Measurements from ENCODE around the gene IL24.
"Not testable (repeated sequence)": the region's sequence is repeated elsewhere in the genome, so short reads cannot be mapped to it uniquely, and the experiment has no call there.

IL24 gene, protein sequence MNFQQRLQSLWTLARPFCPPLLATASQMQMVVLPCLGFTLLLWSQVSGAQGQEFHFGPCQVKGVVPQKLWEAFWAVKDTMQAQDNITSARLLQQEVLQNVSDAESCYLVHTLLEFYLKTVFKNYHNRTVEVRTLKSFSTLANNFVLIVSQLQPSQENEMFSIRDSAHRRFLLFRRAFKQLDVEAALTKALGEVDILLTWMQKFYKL

DNA sequence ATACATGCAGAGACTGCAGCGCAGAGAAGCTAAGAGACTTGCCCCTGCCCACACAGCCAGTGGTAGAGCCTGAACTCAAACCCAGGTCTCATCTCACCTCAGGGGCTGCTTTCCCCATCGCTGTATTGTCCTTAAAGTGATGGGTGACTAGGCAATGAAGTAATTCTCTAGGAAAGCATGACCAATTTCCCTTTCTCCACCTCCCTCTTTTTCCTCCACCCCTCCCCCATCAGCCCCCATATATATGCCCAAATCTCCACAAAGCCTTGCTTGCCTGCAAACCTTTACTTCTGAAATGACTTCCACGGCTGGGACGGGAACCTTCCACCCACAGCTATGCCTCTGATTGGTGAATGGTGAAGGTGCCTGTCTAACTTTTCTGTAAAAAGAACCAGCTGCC is at the start of gene IL24:
Gene IL24, plus strand, starts transcription at position 269 of the 400 bp plus-strand sequence. CDS start 390 bp downstream, outside the sequence.
- no peak for DNase-seq

DNA sequence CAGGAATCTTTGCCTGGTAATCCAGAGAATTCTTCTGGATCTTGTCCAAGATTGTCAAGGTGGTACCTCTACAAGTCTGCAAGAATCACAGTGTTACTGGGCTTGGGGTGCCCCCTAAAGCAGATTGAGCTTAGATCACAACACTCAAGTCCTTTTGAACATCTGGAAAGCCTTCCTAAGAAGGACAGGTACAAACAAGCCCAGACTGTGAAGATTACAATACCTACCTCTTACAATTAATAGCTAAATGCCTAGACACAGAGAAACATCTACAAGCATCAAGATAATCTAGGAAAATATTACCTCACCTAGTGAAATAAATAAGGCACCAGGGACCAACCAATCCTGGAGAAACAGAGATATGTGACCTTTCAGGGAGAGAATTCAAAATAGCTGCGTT is 49.3 kb upstream of the IL24 start:
- DNase-seq, result no peak

DNA sequence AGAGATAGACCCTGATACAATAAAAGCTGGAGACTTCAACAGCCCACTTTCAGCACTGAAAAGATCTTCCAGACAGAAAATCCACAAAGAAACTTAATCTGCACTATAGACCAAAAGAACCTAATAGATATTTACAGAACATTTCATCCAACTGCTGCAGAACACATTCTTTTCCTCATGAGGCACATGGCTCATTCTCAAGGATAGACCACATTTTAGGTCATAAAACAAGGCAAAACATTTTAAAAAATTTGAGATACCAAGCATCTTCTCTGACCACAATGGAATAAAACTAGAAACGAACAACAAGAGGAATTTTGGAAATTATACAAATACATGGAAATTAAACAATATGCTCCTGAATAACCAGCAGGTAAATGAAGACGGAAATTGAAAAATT is 46.8 kb upstream of the IL24 start:
- no peak for DNase-seq

DNA sequence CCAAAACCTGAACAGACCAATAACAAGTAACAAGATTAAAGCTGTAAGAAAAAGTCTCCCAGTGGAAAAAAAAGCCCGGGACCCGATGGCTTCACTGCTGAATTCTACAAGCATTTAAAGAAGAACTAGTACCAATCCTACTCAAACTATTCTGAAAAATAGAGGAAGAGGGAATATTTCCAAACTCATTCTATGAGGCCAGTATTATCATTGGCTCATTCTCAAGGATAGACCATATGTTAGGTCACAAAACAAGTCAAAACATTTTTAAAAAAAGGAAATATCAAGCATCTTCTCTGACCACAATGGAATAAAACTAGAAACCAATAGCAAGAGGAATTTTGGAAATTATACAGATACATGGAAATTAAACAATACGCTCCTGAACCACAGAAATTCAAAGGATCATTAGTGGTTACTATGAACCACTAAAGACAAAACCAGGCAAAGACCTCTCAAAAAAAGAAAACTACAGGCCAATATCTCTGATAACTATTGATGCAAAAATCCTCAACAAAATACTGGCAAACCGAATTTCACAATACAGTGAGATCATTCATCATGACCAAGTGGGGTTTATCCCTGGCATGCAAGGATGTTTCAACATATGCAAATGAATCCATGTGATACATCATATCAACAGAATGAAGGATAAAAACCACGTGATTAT is 45.8 kb upstream of the IL24 start:
- no peak for DNase-seq

DNA sequence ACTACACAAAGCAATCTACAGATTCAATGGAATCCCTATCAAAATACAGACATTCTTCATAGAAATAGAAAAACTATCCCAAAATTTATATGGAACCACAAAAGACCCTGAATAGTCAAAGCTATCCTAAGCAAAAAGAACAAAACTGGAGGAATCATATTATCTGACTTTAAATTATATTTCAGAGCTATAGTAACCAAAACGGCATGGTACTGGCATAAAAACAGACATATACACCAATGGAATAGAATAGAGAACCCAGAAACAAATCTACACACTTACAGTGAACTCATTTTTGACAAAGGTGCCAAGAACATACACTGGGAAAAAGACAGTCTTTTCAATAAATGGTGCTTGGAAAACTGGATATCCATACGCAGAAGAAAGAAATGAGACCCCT is 44.6 kb upstream of the IL24 start:
- DNase-seq, result not testable (repeated sequence)

DNA sequence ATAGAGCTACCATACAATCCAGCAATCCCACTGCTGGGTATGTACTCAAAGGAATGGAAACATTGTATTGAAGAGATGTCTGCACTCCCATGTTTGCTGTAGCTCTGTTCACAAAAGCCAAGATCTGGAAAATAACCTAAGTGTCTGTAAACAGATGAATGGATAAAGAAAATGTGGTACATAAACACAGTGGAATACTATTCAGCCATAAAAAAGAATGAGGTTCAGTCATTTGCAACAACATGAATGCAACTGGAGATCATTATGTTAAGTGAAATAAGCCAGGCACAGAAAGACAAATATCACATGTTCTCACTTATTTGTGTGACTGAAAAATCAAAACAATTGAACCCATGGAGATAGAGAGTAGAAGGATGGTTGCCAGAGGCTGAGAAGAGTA is 43.5 kb upstream of the IL24 start:
- DNase-seq, result not testable (repeated sequence)

DNA sequence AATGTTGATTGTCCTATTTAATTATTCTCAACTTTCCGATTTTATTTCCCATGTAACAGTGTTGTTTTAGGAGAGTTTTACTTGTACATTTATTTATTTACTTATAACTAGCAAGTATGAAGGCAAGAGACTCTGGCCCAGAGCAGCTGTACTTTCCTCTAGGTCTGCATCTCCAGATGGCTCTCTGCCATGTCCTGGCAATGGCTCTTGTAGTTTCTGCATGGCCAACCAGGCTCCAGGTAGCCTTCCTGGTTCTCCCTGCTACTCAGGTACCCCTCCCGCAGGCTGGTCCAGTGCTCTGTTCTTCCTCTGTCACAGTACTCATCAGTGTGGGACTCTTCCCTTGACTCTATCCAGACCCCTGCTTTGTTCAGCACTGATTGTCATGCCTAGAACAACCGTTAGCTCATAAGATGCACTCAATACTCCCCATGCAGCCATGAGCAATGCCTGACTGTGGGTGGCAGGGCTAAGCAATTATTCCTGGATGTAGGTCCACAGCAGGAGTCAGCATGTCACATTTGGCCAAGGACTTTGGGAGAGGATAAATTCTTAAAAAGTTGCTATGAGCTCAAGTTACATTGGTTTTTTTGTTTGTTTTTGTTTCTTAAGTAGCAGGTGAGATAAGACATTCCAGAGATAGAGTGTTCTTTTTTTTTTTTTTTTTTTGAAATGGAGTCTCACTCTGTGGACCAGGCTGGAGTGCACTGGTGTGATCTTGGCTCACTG is 42.7 kb upstream of the IL24 start:
- no peak for DNase-seq

DNA sequence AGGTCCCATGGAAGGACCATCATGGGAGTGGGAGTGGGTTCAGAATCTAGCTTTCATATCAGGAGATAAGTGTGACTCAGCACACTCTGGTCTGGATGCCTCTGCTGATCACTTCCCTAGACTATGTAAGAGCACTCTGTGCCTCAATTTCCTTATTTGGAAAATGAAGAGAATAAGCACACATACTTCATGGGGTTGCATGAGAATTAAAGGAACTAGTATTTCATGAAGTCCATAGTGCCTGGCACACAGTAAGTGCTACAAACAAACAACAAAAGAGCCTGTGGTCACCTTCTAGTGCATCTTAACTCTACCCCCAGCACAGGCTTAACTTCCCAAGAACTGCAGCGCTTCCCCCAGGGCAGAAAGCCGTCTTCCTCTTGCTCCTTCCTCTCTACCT is 41.4 kb upstream of the IL24 start:
- DNase-seq, result no peak

DNA sequence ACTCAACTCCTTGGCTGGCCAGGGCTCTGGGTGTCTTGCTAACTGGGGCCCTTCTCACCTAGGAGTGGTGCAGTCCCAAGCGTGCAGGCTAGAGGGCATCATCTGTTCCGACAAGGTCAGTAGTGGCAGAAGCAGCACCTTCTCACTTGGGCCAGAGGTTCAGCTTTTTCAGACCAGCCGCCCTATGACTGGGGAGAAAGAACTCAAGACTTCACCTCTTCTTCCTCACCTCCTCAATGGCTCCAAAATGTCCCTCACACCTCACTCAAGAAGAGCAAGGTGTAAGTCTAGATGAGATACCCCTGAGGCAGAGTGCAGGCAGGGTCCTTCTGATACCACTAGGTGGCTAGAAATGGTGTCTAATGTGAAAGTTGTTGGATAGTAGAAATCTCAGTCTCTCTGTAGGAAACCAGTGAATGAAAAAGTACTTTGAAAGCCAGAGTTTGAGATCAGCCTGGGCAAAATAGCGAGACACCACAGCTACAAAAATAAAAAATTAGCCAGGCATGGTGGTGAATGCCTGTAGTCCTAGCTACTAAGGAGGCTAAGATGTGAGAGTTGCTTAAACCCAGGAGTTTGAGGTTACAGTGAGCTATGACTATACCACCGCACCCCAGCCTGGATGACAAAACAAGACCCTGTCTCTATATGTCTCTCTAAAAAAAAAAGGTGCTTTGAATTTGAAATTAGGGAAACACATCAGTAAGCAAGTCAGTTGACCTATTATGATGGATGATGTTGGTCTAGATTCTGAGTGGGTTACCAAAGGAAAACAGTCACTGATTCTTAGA is 40.4 kb upstream of the IL24 start:
- no peak for DNase-seq

DNA sequence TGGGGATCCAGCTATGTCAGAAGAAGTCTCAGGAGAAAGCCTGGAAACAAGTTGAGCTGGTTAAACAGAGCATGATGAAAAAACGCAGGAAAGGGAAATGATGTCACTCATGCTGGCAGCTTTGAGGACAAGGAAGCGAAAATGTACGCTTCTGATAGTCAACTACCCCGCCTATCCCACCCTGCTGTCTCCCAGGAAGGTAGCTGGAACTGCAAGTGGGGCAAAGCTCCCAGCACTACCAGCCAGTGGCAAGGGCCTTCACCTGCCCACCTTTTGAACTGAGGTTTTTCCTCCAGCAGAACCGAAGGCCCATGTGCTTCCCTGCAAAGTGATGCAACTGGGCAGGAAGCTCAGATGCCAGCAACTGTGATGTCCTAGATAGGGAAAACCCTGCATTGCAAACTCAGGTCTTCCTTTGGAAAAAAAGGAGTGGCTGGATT is 38.1 kb upstream of the IL24 start:
- DNase-seq, result no peak

DNA sequence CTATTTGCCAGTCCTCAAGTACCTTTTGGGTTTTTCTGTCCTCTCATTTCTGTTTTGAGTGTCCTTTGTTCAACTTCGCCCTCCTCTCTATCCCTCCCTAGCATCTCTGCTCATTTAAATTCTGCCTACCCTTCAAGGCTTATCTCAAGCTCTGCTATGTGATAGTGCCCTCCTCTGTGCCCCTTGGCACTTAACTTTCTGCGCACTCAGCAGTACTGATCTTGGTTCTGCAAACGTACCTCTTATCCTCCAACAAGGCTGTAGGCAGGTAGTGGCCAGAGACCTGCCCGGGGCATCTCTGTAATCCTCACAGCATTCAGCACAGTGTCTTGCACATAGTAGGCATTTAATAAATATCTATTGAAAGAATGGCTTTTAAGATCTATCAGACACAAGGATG is 37.1 kb upstream of the IL24 start:
- DNase-seq, result no peak

DNA sequence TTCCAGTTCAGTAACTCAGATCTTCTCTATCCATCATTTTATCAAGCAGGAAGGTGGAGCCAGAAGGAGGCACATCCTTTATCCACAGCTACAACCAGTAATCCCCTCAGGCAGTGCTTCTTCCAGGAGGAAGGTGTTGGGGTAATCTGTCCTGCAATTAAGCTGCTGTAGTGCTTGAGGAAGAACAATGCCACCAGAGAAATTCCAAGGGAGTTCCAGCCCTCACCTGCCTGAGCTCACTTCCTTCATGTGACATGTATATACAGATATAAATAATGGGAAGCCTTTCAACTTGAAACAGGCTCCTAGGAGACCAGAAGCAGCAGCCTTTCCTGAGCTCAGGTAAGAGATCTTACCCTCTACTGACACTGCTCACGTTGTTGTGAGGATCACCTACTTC is 34.0 kb upstream of the IL24 start:
- no peak for DNase-seq

DNA sequence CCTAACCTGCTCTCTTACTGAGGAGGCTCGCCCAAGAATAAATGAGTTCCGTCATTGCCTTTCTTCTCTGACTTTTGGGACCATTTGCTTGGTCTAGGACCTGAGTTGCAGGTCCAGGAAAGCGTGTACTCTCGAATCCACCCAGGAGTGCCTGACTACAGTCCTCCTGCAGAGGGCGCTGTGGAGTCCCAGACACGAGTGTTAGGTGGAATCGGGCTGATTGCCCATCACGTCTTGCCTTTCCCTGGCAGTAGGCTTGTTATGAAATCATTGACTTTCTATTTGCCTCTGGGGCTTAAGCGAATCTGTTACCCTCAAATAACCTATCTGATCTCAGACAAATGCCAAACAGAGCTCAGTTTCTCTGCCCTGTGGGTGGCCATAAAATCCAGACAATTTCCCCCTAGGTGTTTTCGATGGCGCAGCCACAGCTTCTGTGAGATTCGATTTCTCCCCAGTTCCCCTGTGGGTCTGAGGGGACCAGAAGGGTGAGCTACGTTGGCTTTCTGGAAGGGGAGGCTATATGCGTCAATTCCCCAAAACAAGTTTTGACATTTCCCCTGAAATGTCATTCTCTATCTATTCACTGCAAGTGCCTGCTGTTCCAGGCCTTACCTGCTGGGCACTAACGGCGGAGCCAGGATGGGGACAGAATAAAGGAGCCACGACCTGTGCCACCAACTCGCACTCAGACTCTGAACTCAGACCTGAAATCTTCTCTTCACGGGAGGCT is 32.1 kb upstream of the IL24 start, which contains the start of gene IL20:
Gene IL20, plus strand, starts transcription at position 685 of the 733 bp plus-strand sequence. CDS start 230 bp downstream, outside the sequence.
- DNase-seq, result peak; percentile 70 to 73

DNA sequence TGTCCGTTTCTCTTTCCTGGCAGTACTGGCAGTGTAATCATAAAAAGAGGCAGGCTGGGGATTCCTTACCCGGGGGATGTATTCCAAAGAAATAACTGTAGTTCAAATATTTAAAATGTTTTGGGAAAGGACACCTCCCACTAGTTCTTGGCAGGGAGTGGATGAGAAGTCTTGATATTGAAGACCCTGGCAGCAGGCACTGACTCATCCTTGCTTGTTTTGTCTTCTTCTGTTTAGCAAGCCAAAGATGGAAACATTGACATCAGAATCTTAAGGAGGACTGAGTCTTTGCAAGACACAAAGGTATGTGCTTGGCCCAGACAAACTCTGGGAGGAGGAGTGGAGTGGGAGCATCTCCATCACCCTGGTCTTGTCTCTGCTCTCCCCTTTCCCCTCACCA is 31.2 kb upstream of the IL24 start:
- DNase-seq, result no peak

DNA sequence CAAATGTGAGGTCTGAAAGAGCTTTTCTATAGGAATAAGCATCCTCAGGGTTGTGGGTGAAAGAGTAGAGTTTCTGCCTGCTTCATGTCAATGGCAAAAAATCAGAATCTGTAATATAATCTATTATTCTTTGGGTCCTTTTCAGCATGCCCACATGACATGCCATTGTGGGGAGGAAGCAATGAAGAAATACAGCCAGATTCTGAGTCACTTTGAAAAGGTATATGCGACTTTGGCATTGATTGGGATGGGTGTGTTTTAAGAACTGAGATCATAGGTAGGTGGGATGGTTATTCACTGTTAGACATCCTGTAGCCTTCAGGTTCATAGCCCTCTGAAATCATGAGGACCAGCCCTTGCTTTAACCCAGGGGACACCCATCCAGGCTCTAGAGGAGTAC is 30.0 kb upstream of the IL24 start:
- DNase-seq, result no peak

DNA sequence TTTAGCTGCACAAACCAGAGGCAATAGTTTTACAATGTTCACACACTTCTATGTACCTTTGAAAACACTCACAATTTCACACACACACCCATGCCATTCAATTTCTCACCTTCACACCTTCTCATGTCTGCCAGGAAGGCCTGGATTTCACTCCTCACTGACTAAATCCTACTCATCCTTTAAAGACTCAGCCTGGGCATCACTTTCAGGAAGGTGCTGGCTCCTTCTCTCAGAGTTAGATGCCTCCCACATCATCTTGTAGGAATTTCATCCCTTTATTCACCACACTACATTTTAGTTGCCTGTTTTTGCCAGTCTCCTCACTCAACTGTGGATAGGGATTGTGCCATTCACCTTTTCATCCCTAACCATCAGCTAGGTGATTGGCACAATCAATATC is 29.5 kb upstream of the IL24 start:
- no peak for DNase-seq

DNA sequence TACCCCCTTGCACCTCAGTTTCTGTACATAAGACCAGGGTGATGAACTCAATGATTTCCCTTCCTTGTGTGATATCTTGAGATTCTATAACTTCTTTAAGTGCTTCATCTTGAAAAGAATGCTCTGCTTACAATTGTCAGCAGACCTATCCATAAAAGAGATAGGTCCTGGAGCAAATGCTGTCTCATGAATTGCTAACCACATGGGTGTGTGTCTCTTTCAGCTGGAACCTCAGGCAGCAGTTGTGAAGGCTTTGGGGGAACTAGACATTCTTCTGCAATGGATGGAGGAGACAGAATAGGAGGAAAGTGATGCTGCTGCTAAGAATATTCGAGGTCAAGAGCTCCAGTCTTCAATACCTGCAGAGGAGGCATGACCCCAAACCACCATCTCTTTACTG is 29.0 kb upstream of the IL24 start:
- DNase-seq, result no peak

DNA sequence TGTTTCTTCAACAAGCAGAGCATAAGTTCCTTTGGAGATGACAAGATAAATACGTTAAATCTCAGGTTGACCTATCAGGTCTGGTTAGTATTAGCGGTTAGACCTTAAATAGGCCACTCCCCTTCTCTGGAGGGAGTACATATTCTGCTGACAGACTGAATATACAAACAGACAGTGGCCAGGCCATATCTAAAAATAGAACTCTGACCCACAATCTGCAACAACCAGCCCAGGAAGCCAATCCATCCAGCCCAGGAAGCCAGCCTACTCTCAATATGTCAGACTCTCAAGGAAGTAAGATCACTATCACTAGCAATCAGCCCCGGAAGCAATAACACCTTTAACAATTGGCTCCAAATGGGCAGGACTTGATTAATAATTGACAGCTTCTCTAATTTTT is 25.1 kb upstream of the IL24 start:
- no peak for DNase-seq

DNA sequence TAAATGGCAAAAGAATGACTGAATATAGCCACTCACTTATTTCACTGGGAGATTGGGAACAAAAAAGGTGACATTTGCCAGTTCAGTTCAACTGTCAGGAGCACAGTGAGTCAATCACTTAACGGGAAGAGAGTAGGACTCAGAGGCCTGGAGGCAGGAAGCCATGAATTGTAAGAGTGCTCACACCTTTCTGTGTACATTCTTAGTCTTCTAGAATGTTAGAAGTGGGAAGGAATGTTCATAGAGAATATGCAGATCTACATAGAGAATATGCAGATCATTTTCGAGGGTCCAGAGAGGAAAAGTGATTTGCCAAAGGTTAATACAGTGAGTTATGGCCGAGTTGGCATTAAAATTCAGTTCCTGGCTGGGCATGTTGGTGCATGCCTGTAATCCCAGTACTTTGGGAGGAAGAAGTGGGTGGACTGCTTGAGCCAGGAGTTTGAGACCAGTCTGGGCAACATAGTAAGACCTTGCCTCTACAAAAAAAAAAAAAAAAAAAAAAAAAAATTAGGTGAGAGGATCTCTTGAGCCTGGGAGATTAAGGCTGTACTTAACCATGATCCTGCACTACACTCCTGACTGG is 23.5 kb upstream of the IL24 start:
- no peak for DNase-seq

DNA sequence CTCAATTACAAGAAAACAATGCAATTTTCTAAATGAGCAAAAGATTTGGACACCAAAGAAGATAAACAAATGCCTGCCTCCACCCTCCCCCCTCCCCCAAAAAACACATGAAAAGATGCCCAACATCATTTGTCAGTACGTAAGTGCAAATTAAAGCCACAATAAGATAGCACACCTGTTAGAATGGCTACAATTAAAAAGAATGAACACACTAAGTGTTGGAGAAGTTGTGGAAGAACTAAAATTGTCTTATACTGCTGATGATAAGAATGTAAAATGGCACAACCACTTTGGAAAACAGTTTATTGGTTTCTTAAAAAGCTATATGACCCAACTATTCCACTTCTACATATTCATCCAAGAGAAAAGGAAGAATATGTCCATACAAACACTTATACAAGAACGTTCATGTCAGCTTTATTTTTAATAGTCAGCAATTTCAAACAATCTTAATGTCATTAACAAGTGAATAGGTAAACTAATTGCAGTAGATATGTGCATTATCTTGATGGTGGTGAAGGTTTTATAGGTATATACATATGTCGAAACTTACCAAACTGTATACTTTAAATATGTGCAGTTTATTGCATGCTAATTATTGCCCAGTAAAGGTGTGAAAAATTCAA is 21.4 kb upstream of the IL24 start:
- no peak for DNase-seq

DNA sequence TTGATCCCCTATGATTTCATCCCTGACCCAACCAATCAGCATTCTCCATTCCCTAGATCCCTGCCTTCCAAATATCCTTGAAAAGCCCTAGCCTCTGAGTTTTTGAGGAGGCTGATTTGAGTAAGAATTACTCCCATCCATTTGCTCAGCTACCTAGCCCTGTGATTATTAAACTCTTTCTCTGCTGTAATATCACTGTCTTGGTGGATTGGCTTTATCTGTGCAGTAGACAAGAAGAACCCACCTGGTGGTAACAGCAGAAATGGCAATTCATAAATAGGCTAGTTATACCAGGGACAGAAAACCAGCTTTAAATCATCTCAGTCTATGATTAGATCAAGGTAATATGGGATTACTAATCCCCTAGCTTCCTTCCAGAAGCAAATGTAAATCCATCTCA is 18.8 kb upstream of the IL24 start:
- peak in 1 of 2 experiments; percentile 9 for DNase-seq

DNA sequence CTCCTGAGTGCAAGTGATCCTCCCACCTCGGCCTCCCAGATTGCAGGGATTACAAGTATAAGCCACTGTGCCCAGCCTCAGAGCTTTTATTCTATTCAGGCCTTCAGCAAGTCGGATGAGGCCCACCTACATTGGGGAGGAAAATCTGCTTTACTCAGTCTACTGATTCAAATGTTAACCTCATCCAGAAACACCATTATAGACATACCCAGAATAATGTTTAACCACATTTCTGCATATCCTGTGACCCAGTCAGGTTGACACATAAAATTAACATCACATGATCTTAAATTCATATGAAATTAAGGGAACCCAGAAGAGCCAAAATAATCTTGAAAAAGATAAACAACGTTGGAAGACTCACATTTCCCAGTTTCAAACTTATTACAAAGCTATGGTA is 16.9 kb upstream of the IL24 start:
- no peak for DNase-seq

Measured in AML-193 (cell line).